HG02870 (cell line): ENCODE results near the gene CA10.

Experiments
- ATAC-seq: cut with Tn5 transposase; IDR thresholded peaks from one replicate; pipeline ENCODE4 v1.9.1; 2021; ENCODE audit warnings: mild to moderate bottlenecking, moderate library complexity; ENCODE audit not compliant: unreplicated experiment

Gene CA10

DNA sequence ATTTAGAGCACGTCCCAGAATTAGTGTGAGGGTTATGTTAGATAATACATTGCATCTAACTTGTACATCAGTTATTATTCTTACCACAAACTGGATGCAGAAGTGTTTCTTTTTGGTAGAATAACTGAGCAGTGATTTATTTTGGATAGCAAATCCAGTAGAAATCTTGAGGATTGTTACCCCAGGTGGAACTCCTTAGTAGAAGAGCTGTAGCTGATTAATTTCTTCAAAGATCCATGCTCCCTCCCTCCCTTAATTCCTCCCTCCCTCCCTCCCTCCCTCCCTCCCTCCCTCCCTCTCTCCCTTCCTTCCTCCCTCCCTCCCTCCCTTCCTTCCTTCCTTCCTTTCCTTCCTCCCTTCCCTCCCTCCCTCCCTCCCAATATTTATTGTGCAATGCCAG, 337.7 kb downstream of the CA10 start:
- ATAC-seq: no peak

DNA sequence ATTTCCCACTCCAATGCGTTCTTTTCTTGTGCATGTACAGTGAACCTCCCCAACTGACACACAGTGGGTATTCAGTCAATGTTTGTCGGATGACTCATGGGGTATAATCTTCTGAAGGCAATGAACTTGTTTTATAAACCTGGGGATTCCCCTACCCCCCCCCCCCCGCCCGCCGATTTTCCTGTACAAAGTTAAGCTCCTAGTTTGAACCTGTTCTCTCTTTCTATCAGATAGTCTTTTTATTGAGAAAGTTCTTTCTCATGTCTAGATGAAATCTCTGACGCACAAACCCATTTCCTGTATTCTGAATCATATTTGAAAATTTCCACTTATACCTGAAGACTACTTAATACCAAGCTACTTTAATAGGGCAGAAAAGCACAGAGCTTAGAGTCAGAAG, 338.3 kb downstream of the CA10 start:
- ATAC-seq: no peak

DNA sequence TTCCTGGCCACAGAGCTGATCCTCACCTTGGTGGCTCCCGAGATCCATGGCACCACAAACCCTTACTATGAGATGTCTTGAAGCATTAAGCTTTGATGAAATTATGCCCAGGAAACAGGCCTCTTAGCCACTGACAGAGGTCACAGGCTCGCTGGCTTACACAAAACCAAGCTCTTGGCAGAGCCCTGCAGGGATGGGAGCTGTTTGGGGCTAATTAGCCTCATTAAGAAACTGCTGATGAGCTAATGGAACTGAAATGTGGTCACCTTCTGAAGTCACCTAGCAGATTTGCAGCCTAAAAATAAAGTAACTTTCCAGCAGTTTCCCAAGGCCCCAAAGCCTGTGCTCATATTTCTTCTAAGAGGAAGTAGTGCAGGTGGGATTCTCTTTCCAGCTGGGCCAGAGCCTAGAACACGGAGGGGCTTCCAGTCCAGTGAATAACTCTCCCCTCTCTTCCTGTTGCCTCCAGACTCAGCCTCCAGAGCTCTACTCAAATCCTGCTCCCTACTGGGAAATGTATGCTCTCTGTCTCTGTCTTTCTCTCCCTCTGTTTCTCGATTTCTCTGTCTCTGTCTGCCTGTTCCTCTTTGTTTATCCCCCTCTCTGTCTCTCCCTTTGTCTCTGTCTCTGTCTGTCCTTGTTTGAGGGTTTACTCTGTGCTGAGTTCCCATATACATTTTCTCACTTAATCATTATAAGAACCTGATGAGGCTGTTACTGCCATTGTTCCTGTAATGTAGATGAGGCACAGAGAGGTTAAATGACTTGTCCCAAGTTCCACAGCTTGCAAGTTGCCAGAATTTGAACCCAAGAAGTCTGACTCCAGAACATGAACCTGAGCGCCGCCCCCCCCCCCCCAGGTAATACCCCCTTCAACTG, 338.9 kb downstream of the CA10 start:
- ATAC-seq: no peak

DNA sequence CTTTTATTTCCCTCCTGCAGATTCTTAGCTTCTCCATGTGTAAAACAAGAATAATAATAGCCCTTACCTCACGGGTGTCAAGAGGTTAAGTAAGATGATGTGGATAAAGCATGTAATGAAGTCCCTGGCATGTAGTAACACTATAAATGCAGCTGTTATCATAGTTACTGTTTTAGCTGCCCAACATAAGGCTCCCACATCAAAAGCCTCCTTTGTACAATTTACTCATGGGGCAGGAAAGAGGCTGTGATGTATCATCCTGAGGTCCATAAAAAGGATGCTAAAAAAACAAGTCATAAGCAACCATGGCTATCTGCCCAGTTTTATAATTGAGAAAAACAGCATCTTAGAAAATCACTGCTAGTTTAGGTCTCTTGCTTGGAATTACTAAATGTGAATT, 339.7 kb downstream of the CA10 start:
- ATAC-seq: no peak

DNA sequence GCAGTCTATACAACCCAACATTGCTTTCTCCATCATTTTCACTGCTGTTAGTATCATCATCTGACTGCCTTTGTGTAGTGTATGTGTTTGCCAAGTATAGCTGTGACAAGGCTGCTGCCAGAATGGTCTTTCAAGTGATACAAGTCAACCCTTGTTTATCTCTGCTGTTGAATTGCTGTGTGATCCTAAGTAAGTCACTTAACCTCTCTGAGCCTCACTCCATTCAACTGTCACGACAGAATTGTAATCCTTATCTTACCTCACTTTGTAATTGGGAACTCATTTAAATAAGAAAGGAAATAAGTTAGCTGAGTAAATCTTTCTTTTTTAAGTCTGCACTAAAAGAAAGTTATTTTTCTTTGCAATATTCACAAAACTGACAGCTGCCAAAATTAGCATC, 340.6 kb downstream of the CA10 start:
- ATAC-seq: no peak

DNA sequence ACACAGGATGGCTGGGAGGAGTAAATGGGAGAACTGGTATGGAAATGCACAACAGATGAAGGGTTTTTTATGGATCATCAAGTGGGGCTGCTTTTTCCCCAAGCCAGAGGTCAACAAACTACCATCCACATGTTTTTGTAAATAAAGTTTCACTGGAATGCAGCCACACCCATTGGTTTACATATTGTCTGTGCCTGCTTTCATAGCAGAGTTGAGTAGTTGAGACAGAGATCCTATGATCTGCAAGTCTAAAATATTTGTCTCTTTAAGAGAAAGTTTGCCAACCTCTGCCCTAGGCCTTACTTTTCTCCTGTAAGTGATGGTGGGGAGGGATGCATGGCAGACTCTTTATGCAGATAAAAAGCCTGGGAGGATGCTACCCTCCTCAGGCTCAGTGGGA, 341.4 kb downstream of the CA10 start:
- no peak for ATAC-seq

DNA sequence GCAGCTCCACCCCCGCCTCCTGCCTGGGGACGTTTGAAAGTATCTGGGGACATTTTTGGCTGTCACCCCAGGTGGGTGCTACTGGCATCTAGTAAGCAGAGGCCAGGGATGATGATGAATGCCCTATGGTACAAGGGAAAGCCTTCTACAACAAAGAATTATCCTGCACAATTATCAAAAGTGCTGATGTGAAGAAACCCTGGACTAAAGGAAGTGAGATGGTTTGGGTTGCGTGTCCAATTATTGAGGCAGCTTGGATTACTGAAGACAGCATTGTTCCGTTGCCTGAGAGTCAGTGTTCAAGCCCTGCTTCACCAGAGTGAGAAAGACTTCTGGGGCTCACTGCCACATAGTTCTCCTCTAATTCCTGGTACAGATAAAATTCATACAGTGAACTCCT, 343.4 kb downstream of the CA10 start:
- ATAC-seq: no peak

DNA sequence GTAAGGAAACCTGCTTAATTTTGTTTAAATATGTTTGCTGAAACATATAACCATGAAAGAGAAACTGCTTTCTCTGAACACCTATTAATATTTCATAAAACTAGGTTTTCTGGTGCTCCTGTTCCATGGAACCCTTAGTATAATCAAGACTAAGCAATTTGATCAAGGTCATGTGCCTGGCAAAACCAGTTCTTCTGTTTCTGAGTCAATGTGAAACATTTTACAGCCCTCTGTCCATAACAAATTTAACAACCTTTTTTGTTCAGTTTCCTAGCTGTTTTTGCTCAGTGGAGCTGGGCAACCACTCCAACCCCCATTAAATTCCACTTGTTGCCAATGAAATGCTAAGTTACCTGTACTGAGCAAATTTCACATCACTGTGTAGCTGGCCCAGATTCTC, 344.0 kb downstream of the CA10 start:
- no peak for ATAC-seq

DNA sequence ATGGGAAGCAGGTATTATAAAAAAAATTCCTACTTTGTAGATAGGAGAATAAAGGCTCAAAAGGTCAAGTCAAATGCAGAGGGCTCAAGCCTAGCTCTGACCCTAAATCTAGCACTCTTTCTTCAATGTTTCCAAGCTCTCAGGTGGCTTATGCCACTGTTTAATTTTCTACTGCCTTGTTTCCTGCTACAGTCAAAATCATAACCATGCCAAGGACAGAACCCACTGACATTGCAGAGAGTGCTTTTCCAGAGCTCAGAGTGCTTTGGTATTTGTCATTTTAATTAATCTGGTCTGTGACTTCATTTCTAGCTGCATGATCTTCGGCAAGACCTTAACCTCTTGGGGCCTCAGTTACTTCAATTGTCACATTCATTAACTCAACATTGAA, 344.7 kb downstream of the CA10 start:
- no peak for ATAC-seq

DNA sequence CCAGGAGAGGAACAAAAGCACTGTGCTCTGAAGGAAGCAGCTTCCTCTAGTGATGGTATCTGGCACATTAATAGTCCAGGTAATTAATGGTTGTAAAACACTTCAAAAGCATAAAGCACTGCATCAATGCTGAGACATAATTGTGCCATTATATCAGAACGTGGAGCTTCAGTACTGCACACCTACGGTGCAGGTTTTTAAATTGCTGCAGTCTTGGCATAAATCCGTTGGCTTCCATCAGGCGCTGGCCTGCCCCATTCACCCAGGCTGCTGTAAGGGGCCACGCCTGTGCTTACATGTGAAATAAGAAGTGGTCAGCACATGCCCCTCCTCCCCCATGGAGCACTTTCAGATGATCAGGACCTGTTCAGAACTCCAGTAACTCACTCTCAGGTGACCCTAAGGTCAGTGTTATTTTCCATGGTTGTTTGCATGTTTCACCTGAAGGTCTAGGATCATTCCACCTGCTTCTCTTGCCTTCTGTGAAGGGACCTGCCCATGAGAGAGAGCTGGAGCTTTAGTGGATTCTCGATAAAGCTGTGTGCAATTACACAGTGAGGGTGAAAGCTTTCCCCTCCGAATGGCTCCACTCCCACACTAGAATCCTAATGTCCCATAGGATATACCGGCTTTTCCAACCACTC, 345.3 kb downstream of the CA10 start:
- ATAC-seq: no peak

DNA sequence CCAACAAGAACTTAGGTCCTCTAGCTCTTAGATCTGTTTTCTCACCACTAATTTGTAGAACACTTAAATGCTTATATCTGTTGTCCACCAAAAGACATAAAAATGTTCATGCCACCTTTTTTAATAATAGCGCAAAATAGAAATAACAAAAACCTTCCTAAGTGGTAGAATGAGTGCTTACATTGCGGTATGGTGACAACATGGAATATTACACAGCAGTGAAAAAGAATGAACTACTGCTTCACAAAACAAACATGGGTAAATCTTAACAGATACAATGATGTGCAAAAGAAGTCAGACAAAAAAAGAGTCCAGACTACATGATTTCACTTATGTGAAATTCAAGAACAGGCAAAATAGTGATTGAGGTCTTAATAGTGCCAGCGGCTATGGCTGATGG, 351.1 kb downstream of the CA10 start:
- ATAC-seq: no peak

DNA sequence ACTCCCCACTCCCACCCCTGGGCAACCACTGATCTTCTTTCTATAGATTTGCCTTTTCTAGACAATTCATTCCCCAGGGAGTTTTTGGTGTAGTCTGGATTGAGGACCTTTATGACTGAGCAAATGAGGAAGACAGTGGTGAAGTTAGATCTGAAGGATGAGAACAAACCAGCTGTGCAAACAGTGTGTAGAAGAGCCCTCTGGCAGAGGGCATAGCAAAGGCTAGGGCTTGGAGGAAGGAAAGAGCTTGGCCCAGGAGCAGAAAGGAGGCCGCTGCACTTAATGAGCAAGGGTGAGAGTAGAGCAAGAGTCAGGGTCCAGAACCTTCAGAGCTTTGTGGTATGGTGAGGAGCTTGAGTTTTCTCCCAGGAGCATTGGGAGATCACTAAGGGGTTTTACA, 352.7 kb downstream of the CA10 start:
- ATAC-seq: no peak

DNA sequence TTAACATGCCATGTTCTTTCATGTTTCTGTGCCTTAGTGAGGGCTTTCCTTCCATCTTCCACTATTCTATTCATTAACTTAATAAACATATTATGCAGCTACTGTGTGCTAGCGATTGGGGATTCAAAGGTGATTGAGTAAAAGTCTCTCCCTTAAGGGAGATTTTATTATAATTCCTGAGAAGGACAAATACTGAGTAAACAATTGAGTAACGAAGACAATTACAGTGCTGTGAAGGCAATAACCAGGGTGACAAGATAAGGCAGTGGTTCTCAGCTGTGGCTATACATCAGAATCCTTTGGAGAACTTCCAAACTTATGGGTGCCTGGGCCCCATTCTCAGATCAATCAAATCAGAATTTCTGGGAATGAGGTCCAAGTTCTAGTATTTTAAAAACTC, 353.3 kb downstream of the CA10 start:
- ATAC-seq: no peak

DNA sequence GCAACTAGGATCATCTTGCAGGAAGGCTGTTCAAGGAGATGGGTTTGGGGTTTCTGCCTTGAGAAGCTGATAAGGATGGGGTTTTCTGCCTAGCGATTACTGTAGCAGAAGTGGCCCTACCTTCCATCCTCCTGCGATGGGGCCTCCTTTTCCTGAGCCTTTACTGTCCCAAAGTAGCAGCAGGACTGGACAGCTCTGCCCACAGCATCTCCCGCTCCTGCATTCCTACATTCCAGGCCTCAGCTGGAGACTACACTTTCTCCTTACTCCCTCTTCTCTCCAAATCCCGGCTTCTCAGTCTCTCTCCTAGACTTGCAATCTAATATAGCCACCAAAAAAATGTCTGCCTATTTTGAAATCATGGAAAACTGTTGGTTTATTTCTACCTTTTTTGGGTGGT, 355.4 kb downstream of the CA10 start:
- no peak for ATAC-seq

DNA sequence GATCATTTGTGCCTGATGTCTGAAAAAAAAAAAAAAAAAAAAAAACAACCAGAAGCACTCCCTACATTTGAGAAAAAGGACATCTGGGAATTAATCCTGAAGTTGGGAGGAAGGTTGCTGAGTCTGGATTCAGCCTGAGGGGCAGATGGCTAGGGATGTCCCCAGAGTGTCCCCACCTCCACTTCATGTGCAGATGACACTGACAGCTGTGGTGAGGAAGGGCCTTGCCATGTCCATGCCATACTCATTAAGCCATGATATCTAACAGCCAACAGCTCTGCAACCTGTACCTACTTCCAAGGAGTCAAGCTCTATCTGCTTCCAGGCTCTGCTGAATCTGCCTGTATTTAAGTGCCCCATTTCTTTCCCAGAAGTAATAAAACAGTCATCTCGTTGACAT, 356.0 kb downstream of the CA10 start:
- ATAC-seq: no peak

DNA sequence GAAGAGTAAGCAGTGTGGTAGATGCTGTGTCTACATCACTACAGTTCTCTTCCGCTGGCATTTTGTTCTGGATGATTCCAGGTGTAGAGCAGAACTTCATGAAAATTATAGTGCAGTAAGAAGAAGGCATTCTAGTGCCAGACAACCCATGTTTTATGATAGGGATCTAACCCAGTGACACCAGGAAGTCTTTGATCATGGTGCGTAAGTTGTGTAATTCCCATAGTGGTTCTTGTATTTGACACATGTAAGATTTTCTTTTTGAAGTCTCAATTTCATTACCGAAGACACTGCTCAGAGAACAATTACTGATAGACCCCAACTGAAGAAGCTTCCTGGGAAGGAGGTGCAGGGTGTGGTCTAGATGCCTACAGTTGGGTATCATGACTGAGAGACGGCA, 356.9 kb downstream of the CA10 start:
- no peak for ATAC-seq

DNA sequence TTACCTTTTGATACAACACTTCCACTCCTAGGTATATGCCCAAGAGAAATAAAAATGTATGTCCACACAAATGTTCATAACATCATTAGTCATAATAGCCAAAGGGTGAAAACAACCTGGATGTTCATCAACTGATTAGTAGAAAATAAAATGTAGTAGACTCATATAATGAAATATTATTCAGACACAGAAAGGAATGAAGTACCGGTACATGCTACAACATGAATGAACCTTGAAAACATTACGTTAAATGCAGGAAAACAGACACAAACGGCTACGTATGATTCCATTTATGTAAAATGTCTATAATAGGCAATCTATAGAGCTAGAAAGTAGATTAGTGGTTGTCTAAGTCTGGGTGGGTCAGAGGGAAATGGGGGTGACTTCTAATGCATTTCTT, 358.5 kb downstream of the CA10 start:
- no peak for ATAC-seq

DNA sequence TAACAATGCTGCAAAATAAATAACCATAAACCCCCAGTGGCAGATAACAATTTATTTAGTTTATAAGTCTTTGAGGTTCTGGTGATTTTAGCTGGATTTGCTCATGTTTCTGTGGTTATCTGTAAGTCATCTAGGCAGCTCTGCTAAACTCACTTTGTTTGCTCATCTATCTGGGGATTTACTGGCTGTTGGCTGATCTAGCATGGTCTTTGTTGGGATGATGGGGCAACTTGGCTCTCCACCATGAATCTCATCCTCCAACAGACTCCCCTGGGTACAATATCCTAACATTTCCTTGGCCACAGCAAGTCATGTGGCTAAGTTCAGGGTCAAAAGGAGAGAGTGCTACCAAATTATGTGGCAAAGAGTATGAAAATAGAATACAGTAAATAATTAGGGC, 359.3 kb downstream of the CA10 start:
- ATAC-seq: no peak

DNA sequence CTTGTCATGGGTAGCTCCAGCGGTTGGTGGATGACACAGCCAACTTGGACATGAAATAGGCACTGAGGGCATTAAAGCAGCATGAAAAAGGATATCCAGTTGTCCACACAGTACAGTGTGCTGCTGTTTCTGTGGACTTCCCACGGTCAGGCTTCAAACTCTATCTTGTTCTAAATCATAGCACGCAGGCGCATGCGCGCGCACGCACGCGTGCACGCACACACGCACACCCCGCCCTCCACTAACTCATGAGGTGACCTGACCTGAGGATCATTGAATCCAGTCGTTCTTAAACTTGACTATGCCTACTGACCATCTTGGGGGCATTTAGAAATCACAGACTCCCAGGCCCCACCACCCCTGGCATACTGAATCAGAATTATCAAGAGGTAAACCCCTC, 361.4 kb downstream of the CA10 start:
- no peak for ATAC-seq

DNA sequence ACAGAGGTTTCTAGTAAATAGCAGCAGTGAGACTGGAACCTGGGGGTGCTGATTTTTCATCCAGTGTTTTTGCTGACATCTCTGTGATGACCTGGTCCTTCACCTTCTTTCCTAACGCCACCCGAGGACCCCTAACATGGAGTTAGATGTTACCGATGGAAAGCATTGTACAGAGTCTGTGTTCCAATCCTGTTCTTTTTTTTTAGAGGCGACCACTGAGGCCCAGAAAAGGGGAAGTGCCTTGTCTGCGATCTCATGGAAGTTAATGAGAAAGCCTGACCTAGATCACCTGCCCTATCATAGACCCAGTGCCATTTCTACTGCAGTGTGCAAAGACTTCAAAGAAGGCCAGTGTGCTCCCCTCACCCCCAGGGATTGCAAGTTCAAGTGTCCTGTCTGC, 362.5 kb downstream of the CA10 start:
- ATAC-seq: no peak

DNA sequence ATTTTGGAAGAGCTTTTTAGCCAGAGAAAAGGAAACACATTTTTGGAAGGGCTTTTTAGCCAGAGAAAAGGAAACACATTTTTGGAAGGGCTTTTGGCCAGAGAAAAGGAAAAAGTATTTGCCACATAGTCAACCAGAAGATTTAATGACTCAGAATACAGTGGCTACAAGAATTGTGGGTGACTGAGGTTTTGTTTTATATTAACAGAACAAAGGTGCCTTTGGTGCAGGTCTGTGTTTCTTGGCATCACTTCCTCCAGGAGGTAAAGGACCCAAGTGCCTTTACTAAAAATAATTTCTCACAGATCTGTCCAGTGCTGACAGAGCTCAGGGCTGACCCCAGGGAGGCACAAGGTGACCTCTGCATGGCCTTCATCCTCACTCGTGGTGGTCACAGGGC, 363.1 kb downstream of the CA10 start:
- ATAC-seq: no peak

DNA sequence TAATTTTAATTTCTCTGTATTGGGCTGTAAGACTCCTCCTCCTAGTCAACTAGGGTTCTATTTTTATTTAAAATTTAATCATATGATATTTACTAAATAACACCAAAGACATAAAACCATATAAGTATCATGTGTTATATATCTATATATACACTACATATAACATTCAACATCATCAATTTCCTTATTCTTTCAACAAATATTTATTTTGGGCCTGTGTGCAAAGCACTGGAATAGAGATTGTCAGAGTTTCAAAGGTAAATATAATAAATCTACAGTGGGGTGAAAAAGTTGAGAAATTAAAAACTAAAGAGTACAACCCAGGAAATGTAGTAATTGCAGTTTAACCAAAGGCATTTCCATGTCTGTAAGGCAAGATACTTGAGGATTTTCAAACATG, 364.0 kb downstream of the CA10 start:
- ATAC-seq: no peak

DNA sequence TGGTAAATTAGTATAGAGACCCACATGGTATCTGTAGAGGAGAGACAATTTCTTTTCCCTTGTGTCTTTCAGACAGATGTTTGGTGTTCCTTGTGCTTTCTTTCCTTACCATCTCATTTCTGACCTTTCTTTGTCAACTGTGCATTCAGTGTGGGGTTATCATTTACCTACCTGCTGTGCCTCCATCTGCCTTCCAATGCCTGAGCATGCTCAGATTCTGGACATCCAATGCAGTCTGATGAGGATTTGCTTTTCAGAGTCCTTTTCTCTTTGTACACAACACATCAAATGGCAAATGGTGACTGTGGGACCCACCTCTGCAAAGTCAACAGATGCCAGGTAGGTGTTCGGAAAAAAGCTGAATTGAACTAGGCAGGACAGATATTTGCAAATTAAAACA, 364.8 kb downstream of the CA10 start:
- ATAC-seq: no peak
